Liver (tissue), 3 donors: ENCODE measurements around the gene WWOX.

ENCODE experiments used
- CTCF ChIP-seq: fragments of 150-350 bp; IDR thresholded peaks from 2 replicates; pipeline ENCODE4 v1.5.1; 2017; ENCODE audit warnings: improper control_type of control experiment, low read depth, low read length; ENCODE audit not compliant: missing input control
- EGR1 ChIP-seq, 2 donors: IDR thresholded peaks; 2 replicates each; pipeline ENCODE4 v1.6.1; 2016 to 2018; ENCODE audit warnings: antibody characterized with exemption in 2 of 2, low read depth in 2 of 2
- GABPA ChIP-seq, 2 donors: IDR thresholded peaks in 1 of 2; conservative IDR thresholded peaks in 1 of 2; 2 replicates each; pipeline ENCODE4 v1.6.1; 2016; ENCODE audit warnings: antibody characterized with exemption in 2 of 2, mild to moderate bottlenecking in 1 of 2, moderate library complexity in 1 of 2
- JUND ChIP-seq, 2 donors: IDR thresholded peaks; 2 replicates each; pipeline ENCODE4 v1.6.1; 2016; ENCODE audit warnings: antibody characterized with exemption in 2 of 2
- REST ChIP-seq: IDR thresholded peaks from 2 replicates; pipeline ENCODE4 v1.6.1; 2016; ENCODE audit warnings: antibody characterized with exemption, mild to moderate bottlenecking
- SP1 ChIP-seq: IDR thresholded peaks from 2 replicates; pipeline ENCODE4 v1.6.1; 2018; ENCODE audit warnings: antibody characterized with exemption, mild to moderate bottlenecking
- TAF1 ChIP-seq: conservative IDR thresholded peaks from 2 replicates; pipeline ENCODE4 v1.6.1; 2016; ENCODE audit warnings: antibody characterized with exemption, mild to moderate bottlenecking
- YY1 ChIP-seq: IDR thresholded peaks from 2 replicates; pipeline ENCODE4 v1.6.1; 2016; ENCODE audit warnings: antibody characterized with exemption, mild to moderate bottlenecking
- donor health status: healthy.
- donor health status: healthy.

GRCh38 chr16:78513838-78514237 is 414.4 kb downstream of the WWOX start:
- TF ChIP-seq CTCF: no peak
- TF ChIP-seq SP1: no peak
- TF ChIP-seq TAF1: no peak
- no peak for TF ChIP-seq YY1
- no peak for TF ChIP-seq GABPA (IDR thresholded peaks at IDR 0.05 in 1 of 2, conservative IDR thresholded peaks at IDR 0.05 in 1 of 2)
- TF ChIP-seq REST: no peak
- no peak for TF ChIP-seq JUND (IDR thresholded peaks at IDR 0.05)
- no peak for TF ChIP-seq EGR1 (IDR thresholded peaks at IDR 0.05; ENCODE audit: low read depth in 2 of 2)
